ENCODE measurements around the gene IFITM1.

GRCh38 chr11:326842-327580 lies 13.2 kb downstream of the IFITM1 start:
- TF ChIP-seq GABPA (IDR thresholded peaks at IDR 0.05; ENCODE audit: borderline replicate concordance, insufficient read depth, low read length) = no peak
- no peak for TF ChIP-seq SP1 (IDR thresholded peaks at IDR 0.05; ENCODE audit: low read depth, low read length)
- TF ChIP-seq POLR2AphosphoS5 (IDR thresholded peaks at IDR 0.05; ENCODE audit: low read depth, low read length) = no peak
- TF ChIP-seq, protein P1, sequence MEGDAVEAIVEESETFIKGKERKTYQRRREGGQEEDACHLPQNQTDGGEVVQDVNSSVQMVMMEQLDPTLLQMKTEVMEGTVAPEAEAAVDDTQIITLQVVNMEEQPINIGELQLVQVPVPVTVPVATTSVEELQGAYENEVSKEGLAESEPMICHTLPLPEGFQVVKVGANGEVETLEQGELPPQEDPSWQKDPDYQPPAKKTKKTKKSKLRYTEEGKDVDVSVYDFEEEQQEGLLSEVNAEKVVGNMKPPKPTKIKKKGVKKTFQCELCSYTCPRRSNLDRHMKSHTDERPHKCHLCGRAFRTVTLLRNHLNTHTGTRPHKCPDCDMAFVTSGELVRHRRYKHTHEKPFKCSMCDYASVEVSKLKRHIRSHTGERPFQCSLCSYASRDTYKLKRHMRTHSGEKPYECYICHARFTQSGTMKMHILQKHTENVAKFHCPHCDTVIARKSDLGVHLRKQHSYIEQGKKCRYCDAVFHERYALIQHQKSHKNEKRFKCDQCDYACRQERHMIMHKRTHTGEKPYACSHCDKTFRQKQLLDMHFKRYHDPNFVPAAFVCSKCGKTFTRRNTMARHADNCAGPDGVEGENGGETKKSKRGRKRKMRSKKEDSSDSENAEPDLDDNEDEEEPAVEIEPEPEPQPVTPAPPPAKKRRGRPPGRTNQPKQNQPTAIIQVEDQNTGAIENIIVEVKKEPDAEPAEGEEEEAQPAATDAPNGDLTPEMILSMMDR (IDR thresholded peaks at IDR 0.05; ENCODE audit: control extremely low read depth in 1 of 3, insufficient read depth in 1 of 3, low read depth in 1 of 3, low read length in 3 of 3) = no peak
- TF ChIP-seq KDM5A (IDR thresholded peaks at IDR 0.05; ENCODE audit: low read length) = no peak
- TF ChIP-seq EP300 (IDR thresholded peaks at IDR 0.05; ENCODE audit: borderline replicate concordance in 1 of 2, low read depth in 2 of 2, low read length in 2 of 2) = no peak
- no peak for TF ChIP-seq NANOG (IDR thresholded peaks at IDR 0.05; ENCODE audit: insufficient read depth, low read depth, low read length, poor library complexity, severe bottlenecking)
- TF ChIP-seq CEBPB (IDR thresholded peaks at IDR 0.05; ENCODE audit: low read depth, low read length) = no peak
- no peak for TF ChIP-seq EZH2 (IDR thresholded peaks at IDR 0.05; ENCODE audit: low read depth, low read length, severe bottlenecking)
- TF ChIP-seq JUND (IDR thresholded peaks at IDR 0.05; ENCODE audit: low read length) = no peak
- no peak for TF ChIP-seq HDAC6 (IDR thresholded peaks at IDR 0.05; ENCODE audit: low read depth, low read length)
- TF ChIP-seq TAF1 (IDR thresholded peaks at IDR 0.05; ENCODE audit: low read depth, low read length) = no peak
- TF ChIP-seq RNF2 (IDR thresholded peaks at IDR 0.05; ENCODE audit: borderline replicate concordance, low read depth, low read length, missing control alignments, poor library complexity, severe bottlenecking) = no peak
- TF ChIP-seq PHF8 (conservative IDR thresholded peaks at IDR 0.05; ENCODE audit: low read depth, low read length) = no peak
